WTC11 (cell line): ENCODE results near the gene NHSL1. TPM values are rescaled to one million over a fixed set of nuclear protein-coding genes. Genes with fewer than 3 reads are reported as not detected.

ENCODE experiments used
- ATAC-seq: fragments of 200-7000 bp; cut with Tn5 transposase; 2 replicates; pipeline ENCODE4 v1.10.0; 2021; ENCODE audit warnings: mild to moderate bottlenecking, moderate library complexity
- CTCF ChIA-PET: fragments of 300-600 bp; sonication (Branson Sonifier 250); formaldehyde crosslinking; loops from one replicate; lab custom pipeline; 2021; ENCODE audit warnings: antibody characterized with exemption; lab: Charles Lee
- POLR2A ChIA-PET: fragments of 350-600 bp; sonication (Branson Sonifier 250); formaldehyde crosslinking; loops from one replicate; lab custom pipeline; 2021; ENCODE audit warnings: antibody characterized with exemption; lab: Charles Lee
- DNase-seq: peaks from one replicate; pipeline ENCODE4 v3.0.0; 2021; ENCODE audit warnings: low spot score
- H3K27ac Mint-ChIP-seq: 2 replicates; pipeline ENCODE4 v1.8.0; 2021; ENCODE audit warnings: mixed read lengths
- H3K27me3 Mint-ChIP-seq: 2 replicates; pipeline ENCODE4 v1.8.0; 2021; ENCODE audit warnings: low read depth, mild to moderate bottlenecking, moderate library complexity, mixed read lengths
- H3K36me3 Mint-ChIP-seq: 2 replicates; pipeline ENCODE4 v1.8.0; 2021; ENCODE audit warnings: mixed read lengths
- H3K4me1 Mint-ChIP-seq: 2 replicates; pipeline ENCODE4 v1.8.0; 2022; ENCODE audit warnings: mixed read lengths
- H3K4me3 Mint-ChIP-seq: 2 replicates; pipeline ENCODE4 v1.8.0; 2021; ENCODE audit warnings: mild to moderate bottlenecking, moderate library complexity, mixed read lengths
- H3K9me3 Mint-ChIP-seq: 2 replicates; pipeline ENCODE4 v1.8.0; 2021; ENCODE audit warnings: mixed read lengths
- ATF3 ChIP-seq: sonication (generic); formaldehyde crosslinking; conservative IDR thresholded peaks from 2 replicates; pipeline ENCODE4 v1.8.1; 2022; ENCODE audit warnings: mild to moderate bottlenecking, missing genetic modification reagents
- CDX4 ChIP-seq: fragments of 250-450 bp; sonication (Bioruptor Pico); IDR thresholded peaks from 2 replicates; pipeline ENCODE4 v1.9.0; 2021; ENCODE audit warnings: moderate library complexity, mild to moderate bottlenecking, inconsistent platforms, borderline replicate concordance
- MAX ChIP-seq: sonication (generic); formaldehyde crosslinking; IDR thresholded peaks from 2 replicates; pipeline ENCODE4 v1.8.0; 2022; ENCODE audit warnings: mild to moderate bottlenecking, missing genetic modification reagents
- MXD4 ChIP-seq: fragments of 250-450 bp; sonication (Bioruptor Pico); IDR thresholded peaks from 2 replicates; pipeline ENCODE4 v1.8.0; 2021; ENCODE audit warnings: mild to moderate bottlenecking, moderate library complexity, borderline replicate concordance
- NR1H2 ChIP-seq: sonication (generic); formaldehyde crosslinking; IDR thresholded peaks from 2 replicates; pipeline ENCODE4 v1.9.0; 2021; ENCODE audit warnings: mild to moderate bottlenecking, moderate library complexity, missing genetic modification reagents
- TP53 ChIP-seq: sonication (generic); formaldehyde crosslinking; IDR thresholded peaks from 2 replicates; pipeline ENCODE4 v1.8.1; 2023; ENCODE audit warnings: mild to moderate bottlenecking, missing genetic modification reagents
- ZNF121 ChIP-seq: sonication (generic); formaldehyde crosslinking; IDR thresholded peaks from 2 replicates; pipeline ENCODE4 v1.8.0; 2023; ENCODE audit warnings: missing genetic modification reagents
- ZNF317 ChIP-seq: sonication (generic); formaldehyde crosslinking; IDR thresholded peaks from 2 replicates; pipeline ENCODE4 v1.8.1; 2023; ENCODE audit warnings: low read depth, mild to moderate bottlenecking, moderate library complexity, missing genetic modification reagents, borderline replicate concordance
- ZNF416 ChIP-seq: fragments of 250-450 bp; sonication (Bioruptor Pico); IDR thresholded peaks from 2 replicates; pipeline ENCODE4 v1.9.0; 2021; ENCODE audit warnings: mild to moderate bottlenecking, inconsistent platforms
- total RNA-seq: library from RNA; stranded (reverse); gene quantifications from 3 replicates; pipeline ENCODE4 v1.2.3, GENCODE V29; 2021
- TF ChIP-seq, protein P1 (sequence below): fragments of 200-600 bp; IDR thresholded peaks from 2 replicates; pipeline ENCODE4 v1.8.0; 2022; ENCODE audit warnings: antibody characterized with exemption
- TF ChIP-seq, protein P2 (sequence below): sonication (generic); formaldehyde crosslinking; IDR thresholded peaks from 2 replicates; pipeline ENCODE4 v1.8.0; 2022; ENCODE audit warnings: mild to moderate bottlenecking, missing genetic modification reagents
- TF ChIP-seq, protein P3 (sequence below): sonication (generic); formaldehyde crosslinking; conservative IDR thresholded peaks from 2 replicates; pipeline ENCODE4 v1.8.1; 2023; ENCODE audit warnings: mild to moderate bottlenecking, low read depth, missing genetic modification reagents, moderate library complexity
- TF ChIP-seq, protein P4 (sequence below): sonication (generic); formaldehyde crosslinking; IDR thresholded peaks from 2 replicates; pipeline ENCODE4 v1.8.0; 2023; ENCODE audit warnings: mild to moderate bottlenecking, missing genetic modification reagents

NHSL1 gene
- total RNA-seq, 1 experiment from 2014 or later = 31.1 TPM

DNA sequence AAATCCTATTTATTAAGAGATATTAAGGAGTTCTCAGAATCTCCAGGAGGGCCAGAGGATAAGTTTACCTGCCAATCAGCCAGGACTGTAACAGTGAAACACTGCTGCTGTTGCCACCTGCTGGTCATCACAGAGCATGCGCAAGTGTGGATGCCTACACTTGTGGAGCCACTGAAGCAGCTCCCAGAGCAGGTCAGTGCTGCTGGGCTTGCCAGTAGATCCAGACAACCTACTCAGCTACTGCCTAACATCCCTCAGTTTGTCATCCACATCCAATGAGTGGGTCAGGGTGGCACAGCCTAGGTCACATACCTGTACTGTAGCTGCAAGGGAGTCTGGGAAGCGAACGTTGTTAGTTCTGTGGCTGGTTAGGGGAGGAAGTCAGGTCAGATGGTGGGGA is 18.3 kb upstream of the NHSL1 start (continued):
- TF ChIP-seq, protein P1, sequence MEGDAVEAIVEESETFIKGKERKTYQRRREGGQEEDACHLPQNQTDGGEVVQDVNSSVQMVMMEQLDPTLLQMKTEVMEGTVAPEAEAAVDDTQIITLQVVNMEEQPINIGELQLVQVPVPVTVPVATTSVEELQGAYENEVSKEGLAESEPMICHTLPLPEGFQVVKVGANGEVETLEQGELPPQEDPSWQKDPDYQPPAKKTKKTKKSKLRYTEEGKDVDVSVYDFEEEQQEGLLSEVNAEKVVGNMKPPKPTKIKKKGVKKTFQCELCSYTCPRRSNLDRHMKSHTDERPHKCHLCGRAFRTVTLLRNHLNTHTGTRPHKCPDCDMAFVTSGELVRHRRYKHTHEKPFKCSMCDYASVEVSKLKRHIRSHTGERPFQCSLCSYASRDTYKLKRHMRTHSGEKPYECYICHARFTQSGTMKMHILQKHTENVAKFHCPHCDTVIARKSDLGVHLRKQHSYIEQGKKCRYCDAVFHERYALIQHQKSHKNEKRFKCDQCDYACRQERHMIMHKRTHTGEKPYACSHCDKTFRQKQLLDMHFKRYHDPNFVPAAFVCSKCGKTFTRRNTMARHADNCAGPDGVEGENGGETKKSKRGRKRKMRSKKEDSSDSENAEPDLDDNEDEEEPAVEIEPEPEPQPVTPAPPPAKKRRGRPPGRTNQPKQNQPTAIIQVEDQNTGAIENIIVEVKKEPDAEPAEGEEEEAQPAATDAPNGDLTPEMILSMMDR = peak; percentile 76
- no peak for TF ChIP-seq ZNF121 (CRISPR knock-in tag)
- TF ChIP-seq CDX4 = no peak
- TF ChIP-seq MXD4 (CRISPR knock-in tag) = no peak
- no peak for TF ChIP-seq NR1H2 (CRISPR knock-in tag)
- no peak for TF ChIP-seq ZNF317 (CRISPR knock-in tag)
- TF ChIP-seq, all 79 proteins: peak for 4

GRCh38 chr6:138515657-138516248 is 16.5 kb upstream of the NHSL1 start:
- Mint-ChIP-seq H3K36me3 (peaks cover 8% of the 10 kb centered on the region), H3K4me1 (peaks cover 25% of the 10 kb centered on the region), H3K4me3 (no peak overlapping the region), H3K9me3 (peaks cover 10% of the 10 kb centered on the region), H3K27ac (no peak overlapping the region), H3K27me3 (no peaks in the 10 kb centered on the region; the same call in 1 of the 2 replicates)
- DNase-seq = no peak
- ATAC-seq = no peak
- POLR2A ChIA-PET = no interaction called here
- no peak for TF ChIP-seq ATF3 (CRISPR knock-in tag)
- TF ChIP-seq, protein P2, sequence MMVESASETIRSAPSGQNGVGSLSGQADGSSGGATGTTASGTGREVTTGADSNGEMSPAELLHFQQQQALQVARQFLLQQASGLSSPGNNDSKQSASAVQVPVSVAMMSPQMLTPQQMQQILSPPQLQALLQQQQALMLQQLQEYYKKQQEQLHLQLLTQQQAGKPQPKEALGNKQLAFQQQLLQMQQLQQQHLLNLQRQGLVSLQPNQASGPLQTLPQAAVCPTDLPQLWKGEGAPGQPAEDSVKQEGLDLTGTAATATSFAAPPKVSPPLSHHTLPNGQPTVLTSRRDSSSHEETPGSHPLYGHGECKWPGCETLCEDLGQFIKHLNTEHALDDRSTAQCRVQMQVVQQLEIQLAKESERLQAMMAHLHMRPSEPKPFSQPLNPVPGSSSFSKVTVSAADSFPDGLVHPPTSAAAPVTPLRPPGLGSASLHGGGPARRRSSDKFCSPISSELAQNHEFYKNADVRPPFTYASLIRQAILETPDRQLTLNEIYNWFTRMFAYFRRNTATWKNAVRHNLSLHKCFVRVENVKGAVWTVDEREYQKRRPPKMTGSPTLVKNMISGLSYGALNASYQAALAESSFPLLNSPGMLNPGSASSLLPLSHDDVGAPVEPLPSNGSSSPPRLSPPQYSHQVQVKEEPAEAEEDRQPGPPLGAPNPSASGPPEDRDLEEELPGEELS (CRISPR knock-in tag) = no peak
- no peak for TF ChIP-seq MAX (CRISPR knock-in tag)
- CTCF ChIA-PET = interaction anchor here (1.2 kb wide), 1 partner anchor 17 kb away, joined by 3 read pairs; the partner anchor contains the start of gene NHSL1

GRCh38 chr6:138514860-138515540 is 15.7 kb upstream of the NHSL1 start:
- TF ChIP-seq, protein P3, sequence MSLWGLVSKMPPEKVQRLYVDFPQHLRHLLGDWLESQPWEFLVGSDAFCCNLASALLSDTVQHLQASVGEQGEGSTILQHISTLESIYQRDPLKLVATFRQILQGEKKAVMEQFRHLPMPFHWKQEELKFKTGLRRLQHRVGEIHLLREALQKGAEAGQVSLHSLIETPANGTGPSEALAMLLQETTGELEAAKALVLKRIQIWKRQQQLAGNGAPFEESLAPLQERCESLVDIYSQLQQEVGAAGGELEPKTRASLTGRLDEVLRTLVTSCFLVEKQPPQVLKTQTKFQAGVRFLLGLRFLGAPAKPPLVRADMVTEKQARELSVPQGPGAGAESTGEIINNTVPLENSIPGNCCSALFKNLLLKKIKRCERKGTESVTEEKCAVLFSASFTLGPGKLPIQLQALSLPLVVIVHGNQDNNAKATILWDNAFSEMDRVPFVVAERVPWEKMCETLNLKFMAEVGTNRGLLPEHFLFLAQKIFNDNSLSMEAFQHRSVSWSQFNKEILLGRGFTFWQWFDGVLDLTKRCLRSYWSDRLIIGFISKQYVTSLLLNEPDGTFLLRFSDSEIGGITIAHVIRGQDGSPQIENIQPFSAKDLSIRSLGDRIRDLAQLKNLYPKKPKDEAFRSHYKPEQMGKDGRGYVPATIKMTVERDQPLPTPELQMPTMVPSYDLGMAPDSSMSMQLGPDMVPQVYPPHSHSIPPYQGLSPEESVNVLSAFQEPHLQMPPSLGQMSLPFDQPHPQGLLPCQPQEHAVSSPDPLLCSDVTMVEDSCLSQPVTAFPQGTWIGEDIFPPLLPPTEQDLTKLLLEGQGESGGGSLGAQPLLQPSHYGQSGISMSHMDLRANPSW (CRISPR knock-in tag) = no peak
- TF ChIP-seq TP53 (CRISPR knock-in tag) (no peak), ZNF416 (CRISPR knock-in tag) (no peak)
- TF ChIP-seq, protein P4, sequence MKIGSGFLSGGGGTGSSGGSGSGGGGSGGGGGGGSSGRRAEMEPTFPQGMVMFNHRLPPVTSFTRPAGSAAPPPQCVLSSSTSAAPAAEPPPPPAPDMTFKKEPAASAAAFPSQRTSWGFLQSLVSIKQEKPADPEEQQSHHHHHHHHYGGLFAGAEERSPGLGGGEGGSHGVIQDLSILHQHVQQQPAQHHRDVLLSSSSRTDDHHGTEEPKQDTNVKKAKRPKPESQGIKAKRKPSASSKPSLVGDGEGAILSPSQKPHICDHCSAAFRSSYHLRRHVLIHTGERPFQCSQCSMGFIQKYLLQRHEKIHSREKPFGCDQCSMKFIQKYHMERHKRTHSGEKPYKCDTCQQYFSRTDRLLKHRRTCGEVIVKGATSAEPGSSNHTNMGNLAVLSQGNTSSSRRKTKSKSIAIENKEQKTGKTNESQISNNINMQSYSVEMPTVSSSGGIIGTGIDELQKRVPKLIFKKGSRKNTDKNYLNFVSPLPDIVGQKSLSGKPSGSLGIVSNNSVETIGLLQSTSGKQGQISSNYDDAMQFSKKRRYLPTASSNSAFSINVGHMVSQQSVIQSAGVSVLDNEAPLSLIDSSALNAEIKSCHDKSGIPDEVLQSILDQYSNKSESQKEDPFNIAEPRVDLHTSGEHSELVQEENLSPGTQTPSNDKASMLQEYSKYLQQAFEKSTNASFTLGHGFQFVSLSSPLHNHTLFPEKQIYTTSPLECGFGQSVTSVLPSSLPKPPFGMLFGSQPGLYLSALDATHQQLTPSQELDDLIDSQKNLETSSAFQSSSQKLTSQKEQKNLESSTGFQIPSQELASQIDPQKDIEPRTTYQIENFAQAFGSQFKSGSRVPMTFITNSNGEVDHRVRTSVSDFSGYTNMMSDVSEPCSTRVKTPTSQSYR (CRISPR knock-in tag) = no peak
- TF ChIP-seq, all 79 proteins: peak for 0
- Mint-ChIP-seq H3K4me1 (peaks cover 25% of the 10 kb centered on the region), H3K9me3 (peaks cover 10% of the 10 kb centered on the region), H3K27me3 (no peaks in the 10 kb centered on the region; the same call in 1 of the 2 replicates), H3K27ac (no peak overlapping the region), H3K4me3 (no peak overlapping the region), H3K36me3 (peaks cover 8% of the 10 kb centered on the region)
- DNase-seq (no peak), ATAC-seq (no peak)
- ChIA-PET CTCF (interaction anchor here (1.2 kb wide), 1 partner anchor 16 kb away, joined by 3 read pairs; the partner anchor contains the start of gene NHSL1), POLR2A (no interaction called here)
